Stimulated activated effector memory CD8-positive, alpha-beta T cell treated with anti-CD3 and anti-CD28 coated beads, Interleukin-12 subunit alpha, Interleukin-12 subunit beta, amount 100 ng/mL, for 72 hours (primary cell): ENCODE results near the gene EIF4A3.
A peak's percentile ranks its signal among the peaks of the same experiment; 100 is the strongest.

ENCODE experiments used
- ATAC-seq: fragments of 150-1000 bp; cut with Tn5 transposase; 2 replicates; pipeline ENCODE4 v1.10.0; 2021
- DNase-seq, 2 donors: peaks; one replicate each; pipeline ENCODE4 v3.0.0; 2021 to 2022; ENCODE audit warnings: low spot score in 2 of 2
- H3K27ac Mint-ChIP-seq: one replicate; pipeline ENCODE4 v1.8.0; 2022; ENCODE audit warnings: mild to moderate bottlenecking, mixed read lengths
- H3K36me3 Mint-ChIP-seq: one replicate; pipeline ENCODE4 v1.8.0; 2022; ENCODE audit warnings: mild to moderate bottlenecking, mixed read lengths
- H3K4me1 Mint-ChIP-seq: one replicate; pipeline ENCODE4 v1.8.0; 2022; ENCODE audit warnings: mixed read lengths
- H3K4me3 Mint-ChIP-seq: one replicate; pipeline ENCODE4 v1.8.0; 2022; ENCODE audit warnings: mild to moderate bottlenecking, mixed read lengths
- H3K9me3 Mint-ChIP-seq: one replicate; pipeline ENCODE4 v1.8.0; 2022; ENCODE audit warnings: mixed read lengths

The EIF4A3 gene

DNA sequence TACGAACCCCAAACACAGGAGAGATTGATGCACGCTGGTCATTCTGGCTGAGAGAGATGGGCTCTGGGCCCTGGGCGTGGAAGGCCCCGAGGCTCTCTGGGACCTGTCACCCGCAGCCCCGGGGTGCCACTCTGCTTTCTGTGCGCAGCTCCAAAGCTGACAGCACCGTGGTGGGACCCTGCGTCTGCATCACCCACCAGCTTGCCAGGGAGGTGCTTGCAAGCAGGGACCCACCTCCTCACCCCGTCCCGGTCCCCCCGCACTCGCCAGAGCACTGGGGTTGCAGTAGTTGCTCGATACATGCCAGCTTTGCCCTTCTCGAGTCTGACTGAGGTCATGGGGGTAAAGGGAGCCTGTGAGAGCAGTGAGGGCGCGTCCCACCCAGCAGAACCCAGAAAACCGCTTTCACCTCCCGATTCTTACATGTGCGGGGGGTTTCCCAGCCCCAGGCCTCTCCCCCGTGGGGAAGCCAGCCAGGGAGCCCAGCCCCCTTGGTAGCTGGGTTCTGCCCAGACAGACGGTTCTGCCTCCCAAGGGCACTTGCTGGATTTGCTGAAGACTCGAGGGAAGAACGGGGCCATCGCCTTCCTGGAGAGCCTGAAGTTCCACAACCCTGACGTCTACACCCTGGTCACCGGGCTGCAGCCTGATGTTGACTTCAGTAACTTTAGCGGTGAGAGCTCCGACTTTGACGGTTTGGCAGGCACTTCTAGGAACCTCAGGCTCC is 35.4 kb upstream of the EIF4A3 start:
- no peak for ATAC-seq
- no peaks in the 10 kb centered on the region for H3K4me1 Mint-ChIP-seq

DNA sequence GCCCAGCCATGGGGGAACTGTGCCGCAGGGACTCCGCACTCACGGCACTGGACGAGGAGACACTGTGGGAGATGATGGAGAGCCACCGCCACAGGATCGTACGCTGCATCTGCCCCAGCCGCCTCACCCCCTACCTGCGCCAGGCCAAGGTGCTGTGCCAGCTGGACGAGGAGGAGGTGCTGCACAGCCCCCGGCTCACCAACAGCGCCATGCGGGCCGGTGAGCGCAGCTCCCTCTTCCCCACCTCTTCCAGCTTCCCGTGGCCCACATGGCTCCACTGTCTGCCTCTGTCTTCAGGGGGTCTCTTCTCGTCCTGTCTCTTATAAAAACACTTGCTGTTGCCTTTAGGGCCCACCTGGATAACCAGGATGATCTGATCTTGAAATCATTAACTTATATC is 34.5 kb upstream of the EIF4A3 start:
- no peak for ATAC-seq
- H3K36me3 Mint-ChIP-seq = peaks cover 6% of the 10 kb centered on the region
- no peak for DNase-seq
- no peaks in the 10 kb centered on the region for H3K4me1 Mint-ChIP-seq
- no peak overlapping the region for H3K27ac Mint-ChIP-seq
- H3K9me3 Mint-ChIP-seq = no peaks in the 10 kb centered on the region
- H3K4me3 Mint-ChIP-seq = no peak overlapping the region

More for the DNA sequence above, 35.4 kb upstream of the EIF4A3 start:
- Mint-ChIP-seq H3K4me3 (no peak overlapping the region), H3K9me3 (no peaks in the 10 kb centered on the region), H3K27ac (no peak overlapping the region), H3K36me3 (peaks cover 6% of the 10 kb centered on the region)
- DNase-seq = no peak

DNA sequence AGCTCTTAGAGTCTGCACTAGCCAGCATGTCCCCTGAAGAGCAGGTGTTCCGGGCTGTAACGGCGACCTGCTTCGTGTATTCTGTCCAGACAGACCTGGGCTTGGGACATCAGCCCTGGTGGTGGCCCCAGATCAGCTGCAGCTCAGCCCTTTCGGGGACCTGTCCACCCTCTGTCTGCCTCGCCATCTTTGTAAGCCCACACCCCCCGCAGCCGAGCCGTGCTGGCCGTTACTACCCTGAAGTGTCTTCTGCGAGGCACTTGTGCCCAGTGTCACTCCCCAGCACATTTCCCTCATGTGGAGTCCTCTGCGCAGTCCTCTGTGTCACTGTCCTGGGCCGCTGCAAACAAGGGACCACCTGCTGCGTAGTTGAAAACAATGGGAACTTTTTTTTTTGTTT is 33.3 kb upstream of the EIF4A3 start:
- Mint-ChIP-seq H3K4me1 (no peaks in the 10 kb centered on the region), H3K27ac (no peak overlapping the region), H3K9me3 (no peaks in the 10 kb centered on the region), H3K4me3 (no peak overlapping the region), H3K36me3 (no peaks in the 10 kb centered on the region)
- DNase-seq (no peak), ATAC-seq (no peak)

DNA sequence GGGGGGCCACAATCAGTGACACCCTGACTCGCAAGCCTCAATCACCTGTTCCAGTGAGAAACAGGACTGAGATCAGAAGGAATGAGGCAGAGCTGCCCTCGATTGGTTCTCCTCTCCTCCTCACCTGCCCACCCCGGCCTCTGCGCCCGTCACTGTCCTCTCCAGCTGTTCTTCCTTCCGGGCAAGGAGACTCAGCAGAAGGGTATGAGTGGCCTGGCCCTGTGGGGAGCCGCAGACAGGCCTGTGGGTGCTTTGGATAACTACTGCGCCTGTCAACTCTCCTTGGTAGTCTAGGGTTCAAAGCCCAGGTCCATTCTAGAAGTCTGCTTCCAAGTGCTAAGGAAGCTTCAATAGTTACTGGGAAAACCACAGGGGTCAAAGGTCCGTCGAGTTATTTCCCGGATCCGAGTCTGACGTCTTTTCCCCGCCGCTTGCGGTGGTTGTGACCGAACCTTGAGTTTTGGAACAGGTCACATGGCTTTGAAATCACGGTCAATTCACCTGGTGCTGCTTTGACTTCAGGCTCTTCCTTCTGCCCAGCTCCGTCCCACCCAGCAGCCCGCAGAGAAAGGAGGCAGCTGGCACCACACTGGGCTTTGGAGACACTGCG is 31.2 kb upstream of the EIF4A3 start:
- H3K36me3 Mint-ChIP-seq = no peaks in the 10 kb centered on the region
- no peak for ATAC-seq
- no peaks in the 10 kb centered on the region for H3K4me1 Mint-ChIP-seq
- H3K4me3 Mint-ChIP-seq = no peak overlapping the region
- no peaks in the 10 kb centered on the region for H3K9me3 Mint-ChIP-seq
- H3K27ac Mint-ChIP-seq = no peak overlapping the region
- DNase-seq = no peak

DNA sequence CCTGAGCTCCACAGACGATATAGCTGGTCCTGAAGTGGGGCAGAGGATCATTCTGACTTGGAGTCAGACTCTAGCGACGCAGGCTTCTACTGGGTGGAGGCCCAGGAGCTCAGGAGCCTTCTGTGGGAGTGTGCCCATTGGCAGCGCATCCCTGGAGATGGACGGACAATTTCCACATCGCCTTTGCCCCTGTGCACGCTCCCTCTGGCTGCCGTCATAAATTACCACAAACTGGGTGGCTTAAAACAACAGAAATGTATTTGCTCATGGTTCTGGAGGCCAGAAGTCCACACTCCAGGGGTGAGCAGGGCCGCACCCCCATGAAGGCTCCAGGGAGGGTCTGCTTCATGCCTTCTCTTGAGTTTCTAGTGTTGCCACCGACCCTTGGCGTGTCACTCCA is 29.8 kb upstream of the EIF4A3 start:
- no peak for ATAC-seq
- Mint-ChIP-seq H3K27ac (no peak overlapping the region), H3K9me3 (no peaks in the 10 kb centered on the region), H3K36me3 (no peaks in the 10 kb centered on the region), H3K4me1 (no peaks in the 10 kb centered on the region), H3K4me3 (no peak overlapping the region)
- DNase-seq = no peak

DNA sequence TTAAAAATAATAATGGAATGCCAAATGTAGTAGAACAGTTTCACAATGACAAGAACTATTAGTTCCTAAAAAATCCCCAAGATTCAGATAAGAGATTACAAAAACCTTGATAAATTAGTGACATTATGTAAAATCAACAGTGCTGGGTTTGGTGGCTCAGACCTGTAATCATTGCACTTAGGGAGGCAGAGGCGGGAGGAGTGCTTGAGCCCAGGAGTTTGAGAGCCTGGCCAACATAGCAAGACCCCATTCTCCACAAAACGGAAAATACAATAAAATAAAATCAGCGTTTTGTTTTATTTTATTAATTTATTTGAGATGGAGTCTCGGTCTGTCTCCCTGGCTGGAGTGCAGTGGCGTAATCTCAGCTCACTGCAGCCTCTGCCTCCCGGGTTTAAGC is 27.0 kb upstream of the EIF4A3 start:
- no peak for DNase-seq
- Mint-ChIP-seq H3K9me3 (no peaks in the 10 kb centered on the region), H3K36me3 (no peaks in the 10 kb centered on the region), H3K4me3 (no peak overlapping the region), H3K27ac (no peak overlapping the region), H3K4me1 (peaks cover 6% of the 10 kb centered on the region)
- ATAC-seq = no peak

DNA sequence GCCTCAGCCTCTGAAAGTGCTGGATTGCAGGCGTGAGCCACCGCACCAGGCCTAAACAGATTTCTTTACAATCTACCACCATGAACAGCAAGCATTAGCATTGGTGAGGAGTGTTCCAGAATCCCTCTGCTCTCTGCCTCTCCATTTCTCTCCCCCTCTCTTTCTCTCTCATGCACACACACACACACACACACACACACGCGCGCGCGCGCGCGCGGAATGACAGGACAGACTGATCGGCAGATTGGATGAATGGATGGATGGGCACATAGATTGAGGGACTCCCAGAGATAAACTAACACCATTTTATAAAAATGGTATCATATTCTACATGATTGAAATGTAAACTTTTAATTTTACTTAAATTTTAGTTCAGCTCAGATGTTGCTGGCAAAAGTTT is 26.2 kb upstream of the EIF4A3 start:
- DNase-seq (no peak), ATAC-seq (no peak)
- Mint-ChIP-seq H3K4me1 (peaks cover 6% of the 10 kb centered on the region), H3K27ac (no peak overlapping the region), H3K4me3 (no peak overlapping the region), H3K9me3 (no peaks in the 10 kb centered on the region), H3K36me3 (no peaks in the 10 kb centered on the region)

DNA sequence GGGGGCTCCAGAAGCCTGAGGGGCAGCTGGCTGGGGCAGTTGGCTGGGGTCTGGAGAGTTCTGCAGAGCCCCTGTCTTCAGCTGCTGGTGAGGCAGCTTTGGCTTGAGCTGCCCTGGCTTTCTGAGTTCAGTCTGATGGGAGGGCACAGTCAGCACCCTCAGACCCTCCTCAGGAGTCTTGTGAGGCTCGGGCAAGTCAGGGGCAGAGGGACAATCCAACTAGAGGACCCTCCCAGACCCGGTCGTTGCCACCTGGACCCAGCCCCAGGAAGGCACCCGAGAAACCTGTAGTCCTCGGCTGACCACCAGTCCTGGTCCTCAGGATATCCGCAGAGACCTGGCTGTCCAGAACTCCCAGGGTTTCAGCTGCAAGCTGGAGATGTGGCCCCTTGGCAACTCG is 24.8 kb upstream of the EIF4A3 start:
- H3K36me3 Mint-ChIP-seq = no peaks in the 10 kb centered on the region
- no peaks in the 10 kb centered on the region for H3K9me3 Mint-ChIP-seq
- H3K4me3 Mint-ChIP-seq = no peak overlapping the region
- no peak overlapping the region for H3K27ac Mint-ChIP-seq
- DNase-seq = no peak
- peaks cover 6% of the 10 kb centered on the region for H3K4me1 Mint-ChIP-seq
- ATAC-seq = peak; percentile 34

DNA sequence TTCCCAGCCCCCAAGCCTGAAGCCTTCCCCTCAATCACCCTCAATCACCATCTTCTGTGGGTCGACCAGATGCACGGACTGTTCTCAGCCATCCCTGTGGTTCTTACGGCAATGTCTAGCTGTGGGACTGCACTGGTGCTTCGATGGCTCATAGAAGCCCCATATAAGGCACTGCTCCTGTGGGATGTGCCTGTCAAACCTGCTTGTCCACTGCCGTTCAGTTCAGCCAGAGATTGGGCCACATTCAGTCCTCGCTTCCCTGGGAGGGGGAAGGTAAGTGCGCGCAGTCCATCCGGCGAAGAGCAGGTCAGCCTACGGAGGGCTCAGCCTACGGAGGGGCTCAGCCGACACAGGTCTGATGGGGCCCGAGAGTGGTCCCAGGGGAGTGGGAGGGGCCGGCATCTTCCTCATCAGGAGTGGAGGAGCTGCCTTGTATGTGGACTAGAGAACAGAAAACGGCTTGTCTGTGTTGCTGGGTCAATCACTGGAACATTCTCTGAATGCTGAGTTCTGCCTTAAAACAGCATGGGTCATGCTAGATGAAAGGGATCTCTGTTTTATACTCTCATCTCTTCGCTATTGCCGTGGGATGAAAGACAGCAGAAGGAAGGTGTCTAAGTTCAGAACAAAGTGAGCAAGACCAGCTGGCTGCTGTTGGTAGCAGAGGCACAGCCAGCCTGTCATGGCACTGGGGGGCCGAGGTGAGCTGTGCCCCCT is 23.0 kb upstream of the EIF4A3 start, which contains the start of gene CARD14:
CARD14 (plus strand) TSS at position 247 of the 717 bp plus-strand sequence. CDS start 11,409 bp downstream, outside the sequence.
- H3K27ac Mint-ChIP-seq = no peak within 1 kb of the TSS
- ATAC-seq = no peak
- no peak within 1 kb of the TSS for H3K4me3 Mint-ChIP-seq
- no peaks in the 10 kb centered on the region for H3K9me3 Mint-ChIP-seq
- H3K4me1 Mint-ChIP-seq = peaks cover 6% of the 10 kb centered on the region
- no peak for DNase-seq
- no peaks in the 10 kb centered on the region for H3K36me3 Mint-ChIP-seq

DNA sequence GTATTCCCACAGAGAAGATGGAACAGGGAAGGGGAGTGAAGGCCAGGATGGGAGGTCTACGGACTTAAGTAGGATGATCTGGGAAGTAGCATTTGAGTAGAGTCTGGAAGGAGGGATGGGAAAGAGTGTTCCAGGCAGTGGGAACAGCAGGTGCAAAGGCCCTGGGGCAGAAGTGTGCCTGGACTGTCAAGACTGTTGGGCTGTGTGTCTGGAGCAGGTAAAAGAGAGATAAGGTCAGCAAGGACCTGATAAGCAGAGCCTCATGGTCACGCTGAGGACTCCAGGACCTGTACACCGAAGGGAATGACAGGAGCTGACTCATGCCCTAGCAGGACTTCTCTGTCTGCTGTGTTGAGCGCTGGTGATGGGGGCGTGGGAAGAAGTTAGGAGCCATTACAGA is 22.2 kb upstream of the EIF4A3 start:
- H3K4me1 Mint-ChIP-seq = peaks cover 6% of the 10 kb centered on the region
- H3K36me3 Mint-ChIP-seq = no peaks in the 10 kb centered on the region
- no peak overlapping the region for H3K27ac Mint-ChIP-seq
- no peak overlapping the region for H3K4me3 Mint-ChIP-seq
- ATAC-seq (no peak), DNase-seq (no peak)
- no peaks in the 10 kb centered on the region for H3K9me3 Mint-ChIP-seq

DNA sequence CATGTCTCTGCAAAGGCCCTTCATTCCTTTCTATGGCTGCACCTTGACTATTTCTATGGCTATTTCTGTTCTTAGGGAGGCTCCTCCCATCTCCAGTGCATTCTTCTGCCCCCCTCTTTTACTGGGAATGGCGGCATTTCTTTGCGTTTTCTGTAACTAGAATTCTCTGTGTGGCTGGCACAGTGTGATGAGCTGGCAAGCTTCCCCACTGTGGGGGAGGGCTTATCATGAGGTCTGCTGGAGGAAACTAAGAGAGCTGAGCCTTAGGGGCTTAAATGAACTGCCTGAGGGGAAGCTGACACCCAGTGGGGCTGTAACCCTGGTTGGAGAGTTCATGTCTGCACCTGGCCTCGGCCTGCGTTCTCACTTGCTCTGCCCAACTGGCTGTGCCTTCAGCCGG is 21.4 kb upstream of the EIF4A3 start:
- peaks cover 6% of the 10 kb centered on the region for H3K4me1 Mint-ChIP-seq
- no peaks in the 10 kb centered on the region for H3K36me3 Mint-ChIP-seq
- no peak overlapping the region for H3K27ac Mint-ChIP-seq
- H3K4me3 Mint-ChIP-seq = no peak overlapping the region
- no peaks in the 10 kb centered on the region for H3K9me3 Mint-ChIP-seq
- ATAC-seq = no peak
- no peak for DNase-seq

DNA sequence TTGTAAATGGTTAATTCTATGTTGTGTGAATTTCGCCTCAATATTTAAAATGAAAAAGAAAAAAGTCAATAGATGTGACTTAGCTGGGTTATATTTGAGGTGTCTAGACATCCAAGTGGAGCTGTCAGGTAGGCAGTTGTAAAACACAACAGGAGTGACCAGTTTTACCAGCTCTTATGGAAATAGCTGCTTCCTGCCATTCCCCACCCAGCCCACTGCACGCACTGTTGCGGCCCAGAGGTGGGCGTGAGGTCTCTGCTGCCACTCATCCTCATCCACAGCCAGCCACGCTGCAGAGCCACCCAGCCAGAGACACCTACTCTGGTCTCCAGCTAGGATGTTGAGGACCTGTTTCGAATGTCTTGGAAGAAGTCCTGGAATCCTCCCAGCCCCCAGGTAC is 19.5 kb upstream of the EIF4A3 start:
- Mint-ChIP-seq H3K27ac (no peak overlapping the region), H3K9me3 (no peaks in the 10 kb centered on the region), H3K4me1 (peaks cover 6% of the 10 kb centered on the region), H3K4me3 (no peak overlapping the region), H3K36me3 (no peaks in the 10 kb centered on the region)
- DNase-seq = no peak
- no peak for ATAC-seq

DNA sequence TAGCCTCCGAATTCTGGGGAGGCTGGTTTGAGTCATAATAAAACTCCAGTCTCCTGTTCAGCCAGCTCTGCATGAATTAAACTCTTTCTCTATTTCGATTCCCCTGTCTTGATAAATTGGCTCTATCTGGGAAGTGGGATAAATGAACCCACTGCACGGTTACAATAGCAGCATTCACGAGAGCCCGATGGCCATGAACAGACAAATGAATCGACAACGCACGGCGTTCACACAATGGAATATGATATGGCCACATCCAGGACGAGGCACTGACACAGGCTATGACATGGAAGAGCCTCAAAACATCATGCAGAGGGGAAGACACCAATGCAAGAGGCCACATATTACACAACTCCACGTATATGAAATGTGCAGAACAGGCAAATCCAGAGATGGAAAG is 17.3 kb upstream of the EIF4A3 start:
- Mint-ChIP-seq H3K4me3 (no peak overlapping the region), H3K4me1 (peaks cover 8% of the 10 kb centered on the region), H3K27ac (no peak overlapping the region), H3K36me3 (no peaks in the 10 kb centered on the region), H3K9me3 (no peaks in the 10 kb centered on the region)
- DNase-seq = no peak
- no peak for ATAC-seq

DNA sequence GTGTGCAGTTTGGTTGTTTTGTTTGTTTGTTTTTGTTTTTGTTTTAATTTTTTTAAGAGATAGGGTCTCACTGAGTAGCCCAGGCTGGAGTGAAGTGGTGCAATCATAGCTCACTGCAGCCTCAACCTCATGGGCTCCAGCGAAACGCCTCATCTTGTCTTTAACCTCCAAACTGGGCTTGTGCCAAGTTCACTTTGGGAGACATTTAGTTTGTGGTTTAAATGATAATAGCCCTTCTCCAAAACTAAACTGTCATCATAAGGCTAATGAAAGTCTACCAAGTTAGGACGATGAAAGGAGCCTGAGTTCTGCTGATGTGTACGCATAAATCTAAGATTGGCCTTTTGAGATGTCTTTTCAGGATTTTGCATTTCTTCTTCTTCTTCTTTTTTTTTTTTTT is 16.4 kb upstream of the EIF4A3 start:
- Mint-ChIP-seq H3K27ac (no peak overlapping the region), H3K36me3 (no peaks in the 10 kb centered on the region), H3K9me3 (no peaks in the 10 kb centered on the region), H3K4me1 (peaks cover 8% of the 10 kb centered on the region), H3K4me3 (no peak overlapping the region)
- ATAC-seq (no peak), DNase-seq (no peak)

DNA sequence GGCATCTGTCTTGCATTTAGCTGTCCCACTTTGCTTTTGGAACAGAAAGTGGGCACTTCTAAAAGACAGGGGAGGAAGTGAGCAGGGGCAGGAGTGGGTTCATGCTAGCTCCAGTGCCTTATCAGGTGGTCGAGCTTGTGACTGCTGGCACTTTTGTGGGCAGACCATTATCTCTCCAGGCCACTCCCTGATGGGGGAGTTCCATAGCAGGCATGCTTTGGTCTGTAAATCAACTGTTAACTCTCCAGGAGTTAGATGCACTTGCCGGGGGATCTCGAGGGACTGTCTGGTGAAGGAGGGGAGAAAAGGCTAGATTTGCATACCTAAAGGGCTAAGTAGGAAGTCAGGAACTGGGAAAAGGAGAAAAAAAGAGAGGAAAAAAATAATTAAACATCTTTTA is 13.6 kb upstream of the EIF4A3 start:
- no peak overlapping the region for H3K4me3 Mint-ChIP-seq
- no peak overlapping the region for H3K27ac Mint-ChIP-seq
- H3K9me3 Mint-ChIP-seq = peaks cover 2% of the 10 kb centered on the region
- ATAC-seq = no peak
- peaks cover 8% of the 10 kb centered on the region for H3K4me1 Mint-ChIP-seq
- DNase-seq = no peak
- no peaks in the 10 kb centered on the region for H3K36me3 Mint-ChIP-seq

DNA sequence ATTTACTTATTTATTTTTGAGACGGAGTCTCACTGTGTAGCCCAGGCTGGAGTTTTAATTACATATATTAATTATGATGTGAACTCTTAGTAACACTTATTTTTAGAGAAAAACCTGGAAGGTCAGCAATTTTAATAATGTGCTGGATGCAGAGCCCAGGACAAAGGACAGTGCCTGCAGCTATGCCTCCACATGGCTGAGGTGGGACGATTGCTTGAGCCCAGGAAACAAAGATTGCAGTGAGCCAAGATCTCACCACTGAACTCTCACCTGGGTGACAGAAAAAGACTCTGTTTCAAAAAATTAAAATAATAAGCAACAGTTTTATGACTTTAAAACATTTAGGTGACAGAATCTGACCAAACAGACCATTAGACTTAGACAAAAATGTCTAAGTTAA is 11.9 kb upstream of the EIF4A3 start:
- ATAC-seq (no peak), DNase-seq (no peak)
- Mint-ChIP-seq H3K27ac (no peak overlapping the region), H3K36me3 (no peaks in the 10 kb centered on the region), H3K4me1 (peaks cover 8% of the 10 kb centered on the region), H3K9me3 (peaks cover 2% of the 10 kb centered on the region), H3K4me3 (no peak overlapping the region)
